Colonic mucosa (tissue), 4 donors: ENCODE data around the gene ENTPD1. TPM values are rescaled to one million over a fixed set of nuclear protein-coding genes. Genes with fewer than 3 reads are reported as not detected.

Experiments
- DNase-seq: peaks from one replicate; pipeline ENCODE4 v3.0.0-alpha.2; 2020
- H3K27ac ChIP-seq: fragments of 200-600 bp; one replicate; pipeline ENCODE4 v1.8.0; 2021
- H3K27me3 ChIP-seq: fragments of 200-600 bp; one replicate; pipeline ENCODE4 v1.8.0; 2021
- H3K36me3 ChIP-seq: fragments of 200-600 bp; one replicate; pipeline ENCODE4 v1.8.0; 2021
- H3K4me1 ChIP-seq: fragments of 200-600 bp; one replicate; pipeline ENCODE4 v1.8.0; 2021; ENCODE audit warnings: mild to moderate bottlenecking
- H3K4me3 ChIP-seq: fragments of 200-600 bp; one replicate; pipeline ENCODE4 v1.8.0; 2021
- H3K9ac ChIP-seq, 2 donors: one replicate each; pipeline ENCODE4 v1.7.0; 2013; ENCODE audit warnings: control low read depth in 2 of 2, low read depth in 2 of 2, low read length in 2 of 2
- H3K9me3 ChIP-seq: fragments of 200-600 bp; one replicate; pipeline ENCODE4 v1.8.0; 2021
- CTCF ChIP-seq: fragments of 200-600 bp; IDR thresholded peaks from one replicate; pipeline ENCODE4 v1.8.0; 2022; ENCODE audit warnings: antibody characterized with exemption, mild to moderate bottlenecking
- intact Hi-C: fragments of 100-400 bp; cut with DNase I; formaldehyde crosslinking; loops from one replicate; pipeline ENCODE4 v1.14.1; 2022
- total RNA-seq, 2 donors: library from RNA; stranded (reverse); fragmentation: NEBNext Ultra II Directional in 1 of 2; extraction: Animal tissue kit (Norgen Biotek cat#: 25700) in 1 of 2; gene quantifications; one replicate each; pipeline ENCODE4 v1.2.1, GENCODE V29; 2021
- donor health status: healthy.
- donor health status: DM: no; HTN: no; CAD: no.
- donor health status: DM: no; HTN: no; CAD: no.

ENTPD1 gene
- total RNA-seq, 2 donors from 2014 or later = 4.5 to 10.8 TPM

- intact Hi-C loops = no loop called here
- Histone ChIP-seq H3K36me3 (no peaks in the 10 kb centered on the region), H3K9me3 (no peaks in the 10 kb centered on the region), H3K4me3 (no peak overlapping the region), H3K27ac (peak overlapping the region; percentile 29), H3K27me3 (no peaks in the 10 kb centered on the region), H3K4me1 (no peaks in the 10 kb centered on the region), H3K9ac (no peak overlapping the region)
- no peak for TF ChIP-seq CTCF
- DNase-seq = no peak
Observed at GRCh38 chr10:95792874-95793285, 36.9 kb downstream of the ENTPD1 start.

GRCh38 chr10:95793401-95794045 lies 37.6 kb downstream of the ENTPD1 start:
- intact Hi-C loops = no loop called here
- peak; percentile 27 for DNase-seq
- Histone ChIP-seq H3K9ac (no peak overlapping the region), H3K4me1 (no peaks in the 10 kb centered on the region), H3K27me3 (no peaks in the 10 kb centered on the region), H3K27ac (peak overlapping the region; percentile 29), H3K9me3 (no peaks in the 10 kb centered on the region), H3K4me3 (no peak overlapping the region), H3K36me3 (no peaks in the 10 kb centered on the region)
- no peak for TF ChIP-seq CTCF

- Histone ChIP-seq H3K9me3 (no peaks in the 10 kb centered on the region), H3K36me3 (no peaks in the 10 kb centered on the region), H3K4me3 (no peak overlapping the region), H3K4me1 (no peaks in the 10 kb centered on the region), H3K27ac (peak overlapping the region; percentile 29), H3K27me3 (no peaks in the 10 kb centered on the region), H3K9ac (no peak overlapping the region)
- no peak for DNase-seq
- TF ChIP-seq CTCF = no peak
- intact Hi-C loops = no loop called here
Observed at GRCh38 chr10:95794195-95794594, 38.2 kb downstream of the ENTPD1 start.

- no peak overlapping the region for H3K9ac ChIP-seq
- no peak for DNase-seq
- H3K27me3 ChIP-seq = no peaks in the 10 kb centered on the region
- no peaks in the 10 kb centered on the region for H3K4me1 ChIP-seq
- TF ChIP-seq CTCF = no peak
- no peaks in the 10 kb centered on the region for H3K9me3 ChIP-seq
- H3K27ac ChIP-seq = no peak overlapping the region
- no peaks in the 10 kb centered on the region for H3K36me3 ChIP-seq
- H3K4me3 ChIP-seq = no peak overlapping the region
- intact Hi-C loops = no loop called here
Observed at GRCh38 chr10:95795602-95796001, 39.6 kb downstream of the ENTPD1 start.

- intact Hi-C loops = no loop called here
- Histone ChIP-seq H3K4me1 (no peaks in the 10 kb centered on the region), H3K9ac (peak overlapping the region in 1 of 2 donors; percentile 7), H3K27me3 (no peaks in the 10 kb centered on the region), H3K36me3 (no peaks in the 10 kb centered on the region), H3K9me3 (no peaks in the 10 kb centered on the region), H3K27ac (no peak overlapping the region), H3K4me3 (no peak overlapping the region)
- no peak for DNase-seq
- no peak for TF ChIP-seq CTCF
Observed at GRCh38 chr10:95796504-95796903, 40.5 kb downstream of the ENTPD1 start.
